ENCODE data around the gene NT5C1B.
A peak's percentile ranks its signal among the peaks of the same experiment; 100 is the strongest.

NT5C1B gene

GRCh38 chr2:18578033-18578432 lies 11.3 kb downstream of the NT5C1B start:
- Histone ChIP-seq H3K4me1 (ENCODE audit: insufficient read depth, low read length, severe bottlenecking) (no peaks in the 10 kb centered on the region), H3K9ac (ENCODE audit: low read length) (no peak overlapping the region), H3K9me2 (ENCODE audit: low read depth, low read length) (no peaks in the 10 kb centered on the region), H3K27ac (ENCODE audit: low read depth, low read length, poor library complexity, severe bottlenecking) (no peak overlapping the region), H3K4me3 (ENCODE audit: low read depth, low read length, poor library complexity, severe bottlenecking) (no peak overlapping the region), H2AFZ (ENCODE audit: low read length) (no peak overlapping the region), H3K4me2 (ENCODE audit: low read length) (no peak overlapping the region), H3K36me3 (ENCODE audit: insufficient read depth, low read length) (no peaks in the 10 kb centered on the region), H3K27me3 (ENCODE audit: insufficient read depth, low read length) (no peaks in the 10 kb centered on the region), H4K20me1 (ENCODE audit: insufficient read depth, low read length) (no peaks in the 10 kb centered on the region), H3K9me3 (ENCODE audit: low read length) (no peaks in the 10 kb centered on the region; the same call in 1 of the 2 replicates), H3F3A (ENCODE audit: insufficient read depth, low read length) (no peaks in the 10 kb centered on the region), H3K79me2 (ENCODE audit: insufficient read depth, low read length) (no peaks in the 10 kb centered on the region)
- TF ChIP-seq EZH2 (IDR thresholded peaks at IDR 0.05; ENCODE audit: borderline replicate concordance, low read length): no peak
- no peak for TF ChIP-seq CTCF (IDR thresholded peaks at IDR 0.05; ENCODE audit: low read length)

- Histone ChIP-seq H3K27me3 (ENCODE audit: insufficient read depth, low read length) (no peaks in the 10 kb centered on the region), H3K4me1 (ENCODE audit: insufficient read depth, low read length, severe bottlenecking) (peaks cover 2% of the 10 kb centered on the region), H3F3A (ENCODE audit: insufficient read depth, low read length) (no peaks in the 10 kb centered on the region), H4K20me1 (ENCODE audit: insufficient read depth, low read length) (no peaks in the 10 kb centered on the region), H3K9me3 (ENCODE audit: low read length) (no peaks in the 10 kb centered on the region), H3K9me2 (ENCODE audit: low read depth, low read length) (no peaks in the 10 kb centered on the region), H2AFZ (ENCODE audit: low read length) (no peak overlapping the region), H3K9ac (ENCODE audit: low read length) (no peak overlapping the region), H3K4me2 (ENCODE audit: low read length) (no peak overlapping the region), H3K79me2 (ENCODE audit: insufficient read depth, low read length) (no peaks in the 10 kb centered on the region), H3K36me3 (ENCODE audit: insufficient read depth, low read length) (no peaks in the 10 kb centered on the region), H3K27ac (ENCODE audit: low read depth, low read length, poor library complexity, severe bottlenecking) (no peak overlapping the region), H3K4me3 (ENCODE audit: low read depth, low read length, poor library complexity, severe bottlenecking) (no peak overlapping the region)
- TF ChIP-seq EZH2 (IDR thresholded peaks at IDR 0.05; ENCODE audit: borderline replicate concordance, low read length) (no peak), CTCF (IDR thresholded peaks at IDR 0.05; ENCODE audit: low read length) (no peak)
Measured at GRCh38 chr2:18566145-18566769, 23.1 kb downstream of the NT5C1B start.

- Histone ChIP-seq H3K27ac (ENCODE audit: low read depth, low read length, poor library complexity, severe bottlenecking) (no peak overlapping the region), H3F3A (ENCODE audit: insufficient read depth, low read length) (no peaks in the 10 kb centered on the region), H3K4me3 (ENCODE audit: low read depth, low read length, poor library complexity, severe bottlenecking) (peak overlapping the region; percentile 91), H3K4me2 (ENCODE audit: low read length) (peak overlapping the region; percentile 97), H3K4me1 (ENCODE audit: insufficient read depth, low read length, severe bottlenecking) (peaks cover 20% of the 10 kb centered on the region), H3K79me2 (ENCODE audit: insufficient read depth, low read length) (peaks cover 5% of the 10 kb centered on the region; the same call in 1 of the 2 replicates), H3K27me3 (ENCODE audit: insufficient read depth, low read length) (no peaks in the 10 kb centered on the region), H3K9me3 (ENCODE audit: low read length) (no peaks in the 10 kb centered on the region), H3K36me3 (ENCODE audit: insufficient read depth, low read length) (peaks cover 2% of the 10 kb centered on the region; the same call in 1 of the 2 replicates), H3K9ac (ENCODE audit: low read length) (peak overlapping the region; percentile 90), H2AFZ (ENCODE audit: low read length) (peak overlapping the region; percentile 98), H4K20me1 (ENCODE audit: insufficient read depth, low read length) (no peaks in the 10 kb centered on the region), H3K9me2 (ENCODE audit: low read depth, low read length) (no peaks in the 10 kb centered on the region)
- TF ChIP-seq EZH2 (IDR thresholded peaks at IDR 0.05; ENCODE audit: borderline replicate concordance, low read length) (no peak), CTCF (IDR thresholded peaks at IDR 0.05; ENCODE audit: low read length) (no peak)
Measured at GRCh38 chr2:18560797-18561085, 28.6 kb downstream of the NT5C1B start.
